ENCODE measurements around the gene GTF2IRD1. TPM values are rescaled to one million over a fixed set of nuclear protein-coding genes. Genes with fewer than 3 reads are reported as not detected.

The GTF2IRD1 gene
- total RNA-seq, 1 donor from 2014 or later: 80.8 TPM

- H3K9me3 Mint-ChIP-seq: no peaks in the 10 kb centered on the region
- no peak overlapping the region for H3K27ac Mint-ChIP-seq
- TF ChIP-seq, protein P1, sequence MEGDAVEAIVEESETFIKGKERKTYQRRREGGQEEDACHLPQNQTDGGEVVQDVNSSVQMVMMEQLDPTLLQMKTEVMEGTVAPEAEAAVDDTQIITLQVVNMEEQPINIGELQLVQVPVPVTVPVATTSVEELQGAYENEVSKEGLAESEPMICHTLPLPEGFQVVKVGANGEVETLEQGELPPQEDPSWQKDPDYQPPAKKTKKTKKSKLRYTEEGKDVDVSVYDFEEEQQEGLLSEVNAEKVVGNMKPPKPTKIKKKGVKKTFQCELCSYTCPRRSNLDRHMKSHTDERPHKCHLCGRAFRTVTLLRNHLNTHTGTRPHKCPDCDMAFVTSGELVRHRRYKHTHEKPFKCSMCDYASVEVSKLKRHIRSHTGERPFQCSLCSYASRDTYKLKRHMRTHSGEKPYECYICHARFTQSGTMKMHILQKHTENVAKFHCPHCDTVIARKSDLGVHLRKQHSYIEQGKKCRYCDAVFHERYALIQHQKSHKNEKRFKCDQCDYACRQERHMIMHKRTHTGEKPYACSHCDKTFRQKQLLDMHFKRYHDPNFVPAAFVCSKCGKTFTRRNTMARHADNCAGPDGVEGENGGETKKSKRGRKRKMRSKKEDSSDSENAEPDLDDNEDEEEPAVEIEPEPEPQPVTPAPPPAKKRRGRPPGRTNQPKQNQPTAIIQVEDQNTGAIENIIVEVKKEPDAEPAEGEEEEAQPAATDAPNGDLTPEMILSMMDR (IDR thresholded peaks at IDR 0.05; ENCODE audit: unreplicated experiment): no peak
- no peak for DNase-seq (ENCODE audit: low spot score in 2 of 2, unreplicated experiment in 2 of 2)
- peaks cover 25% of the 10 kb centered on the region for H3K4me1 Mint-ChIP-seq
- H3K27me3 Mint-ChIP-seq (ENCODE audit: low read depth): no peaks in the 10 kb centered on the region
- peaks cover 4% of the 10 kb centered on the region for H3K36me3 Mint-ChIP-seq
- no peak overlapping the region for H3K4me3 Mint-ChIP-seq
Observed at GRCh38 chr7:74584160-74584954, 130.7 kb downstream of the GTF2IRD1 start.

DNA sequence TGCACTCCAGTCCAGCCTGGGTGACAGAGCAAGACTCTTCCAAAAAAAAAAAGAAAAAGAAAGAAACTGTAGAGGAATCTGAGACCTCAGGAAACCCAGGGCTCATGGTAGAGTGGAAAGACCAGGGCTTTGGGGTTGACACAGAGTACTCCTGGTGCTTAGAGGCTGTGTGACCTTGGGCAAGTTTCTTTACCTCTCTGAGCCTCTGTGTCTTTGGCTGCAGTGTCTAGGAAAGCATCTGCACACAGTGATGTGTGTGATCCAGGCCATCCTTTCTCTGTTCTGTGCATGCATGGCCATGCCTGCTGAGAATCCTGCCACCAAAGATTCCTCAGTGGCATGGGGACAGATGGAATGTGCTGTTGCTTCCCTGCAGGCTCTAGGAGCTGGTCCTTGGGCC is 132.1 kb downstream of the GTF2IRD1 start:
- H3K4me1 Mint-ChIP-seq: peaks cover 19% of the 10 kb centered on the region
- peak overlapping the region; percentile 52 for H3K27ac Mint-ChIP-seq
- H3K4me3 Mint-ChIP-seq: no peak overlapping the region
- H3K9me3 Mint-ChIP-seq: no peaks in the 10 kb centered on the region
- DNase-seq (ENCODE audit: low spot score in 2 of 2, unreplicated experiment in 2 of 2): no peak
- TF ChIP-seq, protein P1 (IDR thresholded peaks at IDR 0.05; ENCODE audit: unreplicated experiment): no peak
- H3K36me3 Mint-ChIP-seq: peaks cover 4% of the 10 kb centered on the region
- no peaks in the 10 kb centered on the region for H3K27me3 Mint-ChIP-seq (ENCODE audit: low read depth)

- no peak for DNase-seq (ENCODE audit: low spot score in 2 of 2, unreplicated experiment in 2 of 2)
- peak overlapping the region; percentile 52 for H3K27ac Mint-ChIP-seq
- no peak overlapping the region for H3K4me3 Mint-ChIP-seq
- no peaks in the 10 kb centered on the region for H3K27me3 Mint-ChIP-seq (ENCODE audit: low read depth)
- no peaks in the 10 kb centered on the region for H3K9me3 Mint-ChIP-seq
- peaks cover 5% of the 10 kb centered on the region for H3K36me3 Mint-ChIP-seq
- TF ChIP-seq, protein P1 (IDR thresholded peaks at IDR 0.05; ENCODE audit: unreplicated experiment): no peak
- peaks cover 19% of the 10 kb centered on the region for H3K4me1 Mint-ChIP-seq
Observed at GRCh38 chr7:74586258-74587175, 132.8 kb downstream of the GTF2IRD1 start.

DNA sequence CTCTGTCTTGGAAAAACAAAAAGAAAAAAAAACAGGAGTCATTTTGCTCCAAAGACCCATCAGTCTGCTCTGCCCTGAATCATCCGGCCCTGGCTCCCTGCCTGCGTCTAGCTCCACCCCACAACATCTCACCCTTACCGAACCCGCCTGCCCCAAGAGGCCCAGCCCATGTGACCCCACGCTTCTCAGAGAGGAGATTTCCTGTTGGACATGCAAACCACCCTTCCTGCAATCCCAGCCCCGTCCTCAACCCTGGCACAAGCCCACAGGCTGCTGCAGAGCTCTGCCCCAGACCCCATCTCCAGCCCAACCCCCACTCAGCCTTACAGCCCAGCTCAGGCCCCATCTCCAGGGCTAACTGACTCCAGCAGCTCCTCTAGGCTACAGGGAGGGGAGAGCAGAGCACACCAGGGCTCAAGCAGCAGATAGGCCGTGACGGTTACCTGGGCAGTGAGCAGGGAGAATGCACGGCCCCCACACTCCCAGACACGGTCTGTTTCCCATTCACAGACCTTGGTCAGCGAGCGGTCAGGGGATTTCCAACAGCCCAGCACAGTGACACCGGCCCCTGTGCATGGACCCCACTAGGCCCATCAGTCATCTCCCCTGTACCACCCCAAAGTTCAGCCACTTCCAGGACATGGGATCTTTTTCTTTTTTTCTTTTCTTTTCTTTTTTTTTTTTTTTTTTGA is 133.9 kb downstream of the GTF2IRD1 start:
- H3K27ac Mint-ChIP-seq: peak overlapping the region; percentile 81
- peak overlapping the region; percentile 7 for H3K4me3 Mint-ChIP-seq
- H3K36me3 Mint-ChIP-seq: peaks cover 5% of the 10 kb centered on the region
- peak in 1 of 2 experiments; percentile 61 for DNase-seq (ENCODE audit: low spot score in 2 of 2, unreplicated experiment in 2 of 2)
- peaks cover 19% of the 10 kb centered on the region for H3K4me1 Mint-ChIP-seq
- no peaks in the 10 kb centered on the region for H3K9me3 Mint-ChIP-seq
- no peaks in the 10 kb centered on the region for H3K27me3 Mint-ChIP-seq (ENCODE audit: low read depth)
- TF ChIP-seq, protein P1 (IDR thresholded peaks at IDR 0.05; ENCODE audit: unreplicated experiment): no peak

GRCh38 chr7:74590813-74591212 is 137.1 kb downstream of the GTF2IRD1 start:
- Mint-ChIP-seq H3K27ac (no peak overlapping the region), H3K4me1 (peaks cover 19% of the 10 kb centered on the region), H3K36me3 (peaks cover 9% of the 10 kb centered on the region), H3K9me3 (no peaks in the 10 kb centered on the region), H3K4me3 (no peak overlapping the region), H3K27me3 (ENCODE audit: low read depth) (no peaks in the 10 kb centered on the region)
- no peak for DNase-seq (ENCODE audit: low spot score in 2 of 2, unreplicated experiment in 2 of 2)
- TF ChIP-seq, protein P1 (IDR thresholded peaks at IDR 0.05; ENCODE audit: unreplicated experiment): no peak

All from mesothelial cell of epicardium (in vitro differentiated cells).